Measurements from ENCODE around the gene PHF19.
A peak's percentile ranks its signal among the peaks of the same experiment; 100 is the strongest.

The PHF19 gene

GRCh38 chr9:120891245-120891883, 14.4 kb upstream of the PHF19 start:
- no peak for DNase-seq

GRCh38 chr9:120890320-120891244, 13.6 kb upstream of the PHF19 start:
- no peak for DNase-seq

- no peak for DNase-seq
These were observed 12.8 kb upstream of the PHF19 start for GRCh38 chr9:120889606-120890271.

- no peak for DNase-seq
These were observed 11.6 kb upstream of the PHF19 start for GRCh38 chr9:120888626-120889025.

DNA sequence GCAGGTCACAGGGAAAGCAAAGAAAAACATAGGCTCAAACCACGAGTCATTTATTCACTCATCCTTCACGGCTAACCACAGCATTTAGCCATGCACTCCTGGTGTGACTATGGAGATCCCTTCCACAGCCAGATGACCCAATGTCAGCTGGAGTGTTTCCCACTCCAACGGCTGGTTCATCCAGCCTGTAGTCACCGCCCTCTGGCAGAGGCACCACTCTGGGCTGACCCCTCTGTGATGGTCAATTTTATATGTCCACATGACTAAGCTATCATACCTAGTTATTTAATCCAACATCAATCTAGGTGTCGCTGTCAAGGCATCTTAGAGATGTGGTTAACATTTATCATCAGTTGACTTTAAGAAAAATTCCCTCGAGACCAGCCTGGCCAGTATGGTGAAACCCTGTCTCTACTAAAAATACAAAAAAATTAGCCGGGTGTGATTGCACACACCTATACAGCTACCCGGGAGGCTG, 9.5 kb upstream of the PHF19 start:
- DNase-seq = no peak

GRCh38 chr9:120885958-120886357, 9.0 kb upstream of the PHF19 start:
- no peak for DNase-seq

- DNase-seq = no peak
These were observed 8.5 kb upstream of the PHF19 start for GRCh38 chr9:120885457-120885856.

DNA sequence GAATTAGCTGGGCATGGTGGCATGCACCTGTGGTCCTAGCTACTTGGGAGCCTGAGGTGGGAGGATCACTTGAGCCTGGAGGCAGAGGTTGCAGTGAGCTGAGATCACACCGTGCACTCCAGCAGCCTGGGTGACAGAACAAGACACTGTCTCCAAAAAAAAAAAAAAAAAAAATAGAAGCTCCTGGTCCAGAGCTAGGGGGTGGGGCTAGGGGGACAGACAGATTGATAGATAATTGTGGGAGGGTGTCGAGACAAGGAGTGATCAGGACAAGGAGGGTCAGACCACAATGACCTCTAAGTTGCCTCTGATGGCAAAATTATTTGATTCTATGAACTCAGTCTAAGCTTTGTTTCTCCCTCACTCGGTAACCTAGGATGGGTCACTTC, 6.6 kb upstream of the PHF19 start:
- DNase-seq = no peak

- no peak for DNase-seq
These were observed 6.1 kb upstream of the PHF19 start for GRCh38 chr9:120882935-120883607.

DNA sequence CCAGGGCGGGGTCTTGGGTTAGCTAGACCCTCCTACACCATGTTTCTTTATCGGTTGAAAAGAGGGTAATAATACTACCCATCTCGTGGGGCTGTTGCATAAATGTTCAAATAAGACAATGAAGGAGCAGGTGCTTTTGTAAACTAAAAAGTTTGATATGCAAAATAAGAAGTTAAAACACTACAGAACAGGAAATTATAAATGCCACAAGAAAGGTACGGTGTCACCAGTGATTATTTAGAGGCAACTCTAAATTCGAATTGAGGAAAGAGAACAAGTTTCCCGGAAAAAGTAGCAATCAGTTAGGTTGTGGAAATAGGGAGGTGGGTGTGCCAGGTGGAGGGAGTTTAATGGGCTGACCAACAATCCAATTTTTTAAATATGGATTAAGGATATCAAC, 2.5 kb upstream of the PHF19 start:
- no peak for DNase-seq

GRCh38 chr9:120878188-120879130, 1.5 kb upstream of the PHF19 start:
- DNase-seq = no peak

DNA sequence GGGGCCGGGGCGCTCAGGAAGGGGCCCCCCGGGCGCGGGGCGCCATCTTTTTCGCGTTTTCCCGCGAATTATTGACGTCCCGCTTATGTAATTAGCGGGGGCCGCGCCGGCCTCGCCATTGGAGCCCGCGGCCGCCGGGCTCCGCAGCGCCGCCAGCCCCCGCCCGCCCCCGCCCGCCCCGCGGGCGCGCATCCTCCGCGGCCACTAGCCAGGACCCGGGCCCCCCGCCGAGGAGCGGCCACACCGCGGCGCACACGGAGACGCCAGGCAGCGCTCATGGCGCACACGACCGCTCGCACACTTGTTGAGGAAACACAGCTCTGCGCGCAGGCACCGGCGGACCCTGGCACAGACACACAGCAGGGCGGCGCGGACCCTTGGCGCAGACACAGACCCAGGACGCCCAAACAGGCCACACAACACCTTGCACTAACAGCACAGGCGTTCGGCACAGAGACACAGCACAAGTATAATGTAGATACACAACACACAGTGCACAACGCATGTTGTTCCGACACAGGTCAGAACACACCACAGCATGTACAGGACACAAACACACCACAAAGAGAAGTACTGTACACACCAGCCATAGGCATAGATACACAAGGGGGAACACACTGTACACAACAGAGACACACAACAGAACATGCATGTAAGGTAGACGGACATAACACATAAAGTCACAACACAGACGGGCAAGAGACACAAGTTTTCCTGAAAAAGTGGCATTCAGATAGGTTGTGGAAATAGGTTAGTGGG, 467 bp upstream of the PHF19 start:
- peak; percentile 69 for DNase-seq

GRCh38 chr9:120875954-120876841, 790 bp downstream of the PHF19 start:
- DNase-seq = peak; percentile 83

DNA sequence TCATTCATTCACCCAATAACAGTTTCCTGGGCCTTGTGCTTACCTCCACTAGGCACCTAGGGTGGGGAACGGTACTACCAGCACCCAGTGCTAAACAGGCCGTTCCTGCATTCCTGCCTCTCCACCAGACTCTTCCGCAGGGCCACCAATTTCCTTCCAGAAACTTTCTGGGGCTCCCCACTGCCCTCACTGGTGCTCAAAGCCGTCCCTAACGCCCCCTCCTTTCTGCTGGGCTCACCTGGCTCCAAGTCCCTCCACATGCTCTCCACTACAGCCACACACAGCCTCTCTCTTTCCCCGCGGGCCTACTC, 1.4 kb downstream of the PHF19 start:
- DNase-seq = no peak

DNA sequence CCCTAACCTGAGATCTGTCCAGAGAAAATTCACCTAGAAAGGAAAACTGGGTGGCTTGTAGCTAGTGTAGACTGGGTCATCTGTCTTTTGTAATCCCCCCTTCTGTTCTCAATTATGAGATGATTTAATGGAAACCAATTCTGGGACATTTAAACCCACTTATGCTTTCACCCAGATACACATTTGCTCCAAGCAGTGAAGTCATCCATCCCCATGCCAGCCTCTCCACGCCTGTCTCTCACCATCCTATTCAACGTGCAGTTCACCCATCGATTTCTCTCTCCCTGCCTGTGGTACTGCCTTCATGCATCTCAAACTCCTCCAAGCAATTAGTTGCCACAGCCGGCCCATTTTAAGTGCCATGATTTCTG, 1.8 kb downstream of the PHF19 start:
- no peak for DNase-seq

GRCh38 chr9:120874226-120875194, 2.5 kb downstream of the PHF19 start:
- DNase-seq = no peak

- DNase-seq = no peak
These were observed 3.5 kb downstream of the PHF19 start for GRCh38 chr9:120873512-120873911.

GRCh38 chr9:120872791-120873502, 4.0 kb downstream of the PHF19 start:
- DNase-seq = no peak
